ENCODE results near the gene DNAH10. TPM values are rescaled to one million over a fixed set of nuclear protein-coding genes. Genes with fewer than 3 reads are reported as not detected.

DNAH10 gene
- total and polyA plus RNA-seq, 2 experiments from 2014 or later = 0.22 to 0.60 TPM

DNA sequence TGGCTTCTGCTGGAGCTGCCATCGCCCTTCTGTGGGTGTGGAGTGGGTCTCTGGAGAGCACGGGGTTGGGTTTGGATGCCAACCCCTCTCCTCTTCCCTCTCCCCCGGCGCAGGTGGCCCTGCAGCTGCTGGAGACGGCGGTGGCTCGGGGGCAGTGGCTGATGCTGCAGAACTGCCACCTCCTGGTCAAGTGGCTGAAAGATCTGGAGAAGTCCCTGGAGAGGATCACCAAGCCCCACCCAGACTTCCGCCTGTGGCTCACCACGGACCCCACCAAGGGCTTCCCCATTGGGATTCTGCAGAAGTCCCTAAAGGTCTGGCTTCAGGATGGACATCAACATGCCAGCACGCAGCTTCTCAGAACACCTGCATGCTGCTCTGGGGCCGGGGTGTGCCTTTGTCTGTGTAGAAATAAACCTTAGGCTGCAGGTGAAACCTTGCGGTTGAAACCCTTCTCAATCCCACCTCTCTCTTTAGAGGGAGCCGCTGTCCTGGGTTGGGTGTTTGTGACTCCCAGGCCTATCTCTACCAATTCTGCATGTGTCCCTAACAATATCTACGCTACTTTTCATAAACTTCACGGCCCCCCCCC is 166.3 kb downstream of the DNAH10 start:
- DNase-seq (ENCODE audit: low spot score) = no peak
- Histone ChIP-seq H3K27ac (no peak overlapping the region), H3K36me3 (replicated peaks; ENCODE audit: insufficient read depth, low read depth) (no peaks in the 10 kb centered on the region), H3K9me3 (ENCODE audit: low read depth) (no peaks in the 10 kb centered on the region), H3K79me2 (no peaks in the 10 kb centered on the region), H3K4me1 (ENCODE audit: insufficient read depth) (no peaks in the 10 kb centered on the region), H3K27me3 (no peaks in the 10 kb centered on the region), H2AFZ (no peak overlapping the region), H3K9me2 (replicated peaks; ENCODE audit: insufficient read depth) (no peaks in the 10 kb centered on the region), H4K20me1 (ENCODE audit: insufficient read depth, poor library complexity, severe bottlenecking) (no peaks in the 10 kb centered on the region), H3K4me2 (no peak overlapping the region), H3K4me3 (no peak overlapping the region)
- TF ChIP-seq EZH2 (IDR thresholded peaks at IDR 0.05; ENCODE audit: borderline replicate concordance) (no peak), EZH2phosphoT487 (IDR thresholded peaks at IDR 0.05; ENCODE audit: low read depth, severe bottlenecking, unreplicated experiment) (no peak), CTCF (IDR thresholded peaks at IDR 0.05; ENCODE audit: poor library complexity) (no peak)
- 84% methylated on average over 15 of the region's 15 CpGs for WGBS (ENCODE audit: low lambda C conversion rate, missing lambda C conversion rate)

DNA sequence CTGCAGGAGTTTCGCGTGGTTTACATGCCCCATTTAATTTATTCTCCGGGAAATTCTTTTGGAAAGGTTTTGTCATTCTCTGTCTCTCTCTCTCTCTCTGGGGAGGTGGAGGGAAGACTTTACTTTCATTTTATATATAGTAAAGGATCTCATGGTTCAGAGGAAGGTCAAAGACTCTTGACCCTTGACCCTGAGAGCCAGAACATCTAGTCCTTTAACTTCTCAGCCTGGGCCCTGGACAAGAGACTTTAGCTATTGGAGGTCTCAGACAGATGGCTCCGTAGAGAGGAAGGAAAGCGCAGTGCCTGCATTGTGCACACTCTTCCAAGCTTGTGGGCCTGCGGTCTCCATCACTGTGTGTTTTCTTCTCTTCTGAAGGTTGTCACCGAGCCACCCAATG is 166.8 kb downstream of the DNAH10 start:
- Histone ChIP-seq H3K27ac (no peak overlapping the region), H2AFZ (no peak overlapping the region), H3K4me1 (ENCODE audit: insufficient read depth) (no peaks in the 10 kb centered on the region), H3K36me3 (replicated peaks; ENCODE audit: insufficient read depth, low read depth) (no peaks in the 10 kb centered on the region), H3K27me3 (no peaks in the 10 kb centered on the region), H3K79me2 (no peaks in the 10 kb centered on the region), H3K4me2 (no peak overlapping the region), H4K20me1 (ENCODE audit: insufficient read depth, poor library complexity, severe bottlenecking) (no peaks in the 10 kb centered on the region), H3K9me2 (replicated peaks; ENCODE audit: insufficient read depth) (no peaks in the 10 kb centered on the region), H3K9me3 (ENCODE audit: low read depth) (no peaks in the 10 kb centered on the region), H3K4me3 (no peak overlapping the region)
- WGBS (ENCODE audit: low lambda C conversion rate, missing lambda C conversion rate) = 92% methylated on average over 7 of the region's 7 CpGs
- no peak for DNase-seq (ENCODE audit: low spot score)
- no peak for TF ChIP-seq EZH2phosphoT487 (IDR thresholded peaks at IDR 0.05; ENCODE audit: low read depth, severe bottlenecking, unreplicated experiment)
- no peak for TF ChIP-seq EZH2 (IDR thresholded peaks at IDR 0.05; ENCODE audit: borderline replicate concordance)
- TF ChIP-seq CTCF (IDR thresholded peaks at IDR 0.05; ENCODE audit: poor library complexity) = no peak

- H3K4me3 ChIP-seq = no peak overlapping the region
- H4K20me1 ChIP-seq (ENCODE audit: insufficient read depth, poor library complexity, severe bottlenecking) = no peaks in the 10 kb centered on the region
- H3K27ac ChIP-seq = no peak overlapping the region
- no peaks in the 10 kb centered on the region for H3K27me3 ChIP-seq
- TF ChIP-seq CTCF (IDR thresholded peaks at IDR 0.05; ENCODE audit: poor library complexity) = no peak
- no peak for TF ChIP-seq EZH2phosphoT487 (IDR thresholded peaks at IDR 0.05; ENCODE audit: low read depth, severe bottlenecking, unreplicated experiment)
- TF ChIP-seq EZH2 (IDR thresholded peaks at IDR 0.05; ENCODE audit: borderline replicate concordance) = no peak
- no peaks in the 10 kb centered on the region for H3K9me3 ChIP-seq (ENCODE audit: low read depth)
- no peak overlapping the region for H3K4me2 ChIP-seq
- no peaks in the 10 kb centered on the region for H3K36me3 ChIP-seq (replicated peaks; ENCODE audit: insufficient read depth, low read depth)
- 89% methylated on average over 9 of the region's 9 CpGs for WGBS (ENCODE audit: low lambda C conversion rate, missing lambda C conversion rate)
- no peak overlapping the region for H2AFZ ChIP-seq
- H3K79me2 ChIP-seq = no peaks in the 10 kb centered on the region
- no peaks in the 10 kb centered on the region for H3K9me2 ChIP-seq (replicated peaks; ENCODE audit: insufficient read depth)
- no peaks in the 10 kb centered on the region for H3K4me1 ChIP-seq (ENCODE audit: insufficient read depth)
- no peak for DNase-seq (ENCODE audit: low spot score)
Observed at GRCh38 chr12:123929946-123930583, 168.0 kb downstream of the DNAH10 start.
